Bronchial smooth muscle cell (primary cell): ENCODE data around the gene BARX2. TPM values are rescaled to one million over a fixed set of nuclear protein-coding genes. Genes with fewer than 3 reads are reported as not detected.

Experiments
- total RNA-seq: library from RNA; depleted of rRNA; stranded (reverse); fragments of >200 nt; gene quantifications from 2 replicates; pipeline ENCODE4 v1.2.1, GENCODE V29; 2014

The BARX2 gene
- not detected in 2 replicates for total RNA-seq

GRCh38 chr11:129375751-129376657 lies at the start of gene BARX2:
Gene BARX2, plus strand, starts transcription at chr11:129375848. Its CDS starts 188 bp downstream, at chr11:129376036.

Other genes with a start within 250 kb of the BARX2 start
- 9.6 and 15.5 TPM in 2 replicates for gene ARHGAP32, start 183.5 kb upstream of the BARX2 start, total RNA-seq